K562 (cell line): ENCODE results near the gene BHLHE23. TPM values are rescaled to one million over a fixed set of nuclear protein-coding genes. Genes with fewer than 3 reads are reported as not detected.

ENCODE experiments used
- ATAC-seq: fragments of 200-7000 bp; cut with Tn5 transposase; 3 replicates; pipeline ENCODE4 v1.9.1; 2020; ENCODE audit warnings: moderate library complexity
- BruUV-seq: library from RNA; stranded (reverse); fragments of 400-500 nt; replicated peaks from 2 replicates; lab custom pipeline; 2021; lab: Mats Ljungman, UMichigan
- CTCF ChIA-PET: fragments of 300-600 bp; formaldehyde crosslinking; extraction: SDS; loops from one replicate; lab custom pipeline; 2021; ENCODE audit warnings: low intra/inter-chr PET ratio; lab: Yijun Ruan, JAX
- POLR2A ChIA-PET: fragments of 300-600, 350-650 bp; sonication (Branson Sonifier 250); formaldehyde crosslinking; extraction: SDS; loops from one replicate; lab custom pipeline; 2021; ENCODE audit warnings: antibody characterized with exemption, inconsistent platforms; lab: Yijun Ruan, JAX
- DNase-seq, 4 experiments: peaks; one replicate each; pipeline versions ENCODE4 v3.0.0 to v3.0.0-alpha.2; 2011 to 2018; ENCODE audit warnings: low spot score in 3 of 4, mixed read lengths in 3 of 4; ENCODE audit errors: extremely low read depth in 1 of 4
- FAIRE-seq: peaks from 2 replicates; lab custom pipeline; 2011; peaks lifted over from hg19 to GRCh38; lab: Jason Lieb, UNC
- H2AFZ ChIP-seq: 2 replicates; pipeline ENCODE4 v1.6.0; 2011; ENCODE audit warnings: low read depth, low read length, control low read depth, inconsistent platforms
- H3K27ac ChIP-seq: fragments of 200-600 bp; 3 replicates; pipeline ENCODE4 v1.8.0; 2011; ENCODE audit warnings: low read depth, mild to moderate bottlenecking, control low read depth, inconsistent platforms, low read length, moderate library complexity, mixed read lengths; ENCODE audit errors: extremely low read depth
- H3K27me3 ChIP-seq, 2 experiments: fragments of 300-600 bp in 1 of 2; 2 replicates in 1 of 2; 3 replicates in 1 of 2; pipeline versions ENCODE4 v1.6.0 to v1.8.0; 2011; ENCODE audit warnings: inconsistent platforms in 2 of 2, low read length in 2 of 2, mild to moderate bottlenecking in 1 of 2, mixed read lengths in 1 of 2, moderate library complexity in 1 of 2; ENCODE audit not compliant: control insufficient read depth in 2 of 2, insufficient read depth in 2 of 2
- H3K36me3 ChIP-seq: fragments of 300-600 bp; 3 replicates; pipeline ENCODE4 v1.8.0; 2011; ENCODE audit warnings: mild to moderate bottlenecking, low read length, inconsistent platforms; ENCODE audit not compliant: control insufficient read depth, insufficient read depth
- H3K4me1 ChIP-seq, 2 experiments: fragments of 200-600 bp in 1 of 2; replicated peaks in 1 of 2; 2 replicates in 1 of 2; 3 replicates in 1 of 2; pipeline versions ENCODE4 v1.5.1 to v1.8.0; 2011; ENCODE audit warnings: inconsistent platforms in 2 of 2, low read length in 2 of 2, mild to moderate bottlenecking in 1 of 2, mixed read lengths in 1 of 2, moderate library complexity in 1 of 2; ENCODE audit not compliant: control insufficient read depth in 2 of 2, insufficient read depth in 2 of 2
- H3K4me2 ChIP-seq: 2 replicates; pipeline ENCODE4 v1.6.1; 2011; ENCODE audit warnings: low read length, control low read depth, inconsistent platforms, mixed read lengths; ENCODE audit not compliant: insufficient read depth
- H3K4me3 ChIP-seq: fragments of 200-600 bp; sonication (generic), shearing (Covaris generic); 2 replicates; pipeline ENCODE4 v1.5.1; 2016; ENCODE audit warnings: control low read depth, inconsistent platforms
- H3K79me2 ChIP-seq: fragments of 200-600 bp; 3 replicates; pipeline ENCODE4 v1.8.0; 2011; ENCODE audit warnings: low read length, inconsistent platforms; ENCODE audit not compliant: control insufficient read depth, insufficient read depth
- H3K9ac ChIP-seq, 2 experiments: 2 replicates each; pipeline versions ENCODE4 v1.6.0 to v1.6.1; 2011; ENCODE audit warnings: low read depth in 2 of 2, low read length in 2 of 2, control low read depth in 1 of 2, inconsistent platforms in 1 of 2, mild to moderate bottlenecking in 1 of 2, mixed read lengths in 1 of 2; ENCODE audit not compliant: insufficient read depth in 1 of 2
- H3K9me1 ChIP-seq: one replicate; pipeline ENCODE4 v1.6.0; 2011; ENCODE audit warnings: inconsistent platforms, mild to moderate bottlenecking, low read length, moderate library complexity; ENCODE audit not compliant: control insufficient read depth, insufficient read depth
- H3K9me3 ChIP-seq: replicated peaks from 2 replicates; pipeline ENCODE4 v1.5.1; 2011; ENCODE audit warnings: low read depth, low read length, inconsistent platforms; ENCODE audit not compliant: control insufficient read depth, insufficient read depth
- H4K20me1 ChIP-seq: replicated peaks from 2 replicates; pipeline ENCODE4 v1.6.1; 2011; ENCODE audit warnings: low read length, inconsistent platforms, mixed read lengths; ENCODE audit not compliant: control insufficient read depth, insufficient read depth
- CHD2 ChIP-seq: IDR thresholded peaks from 2 replicates; pipeline ENCODE4 v1.6.1; 2011; ENCODE audit warnings: low read depth, low read length
- GTF2A2 ChIP-seq: IDR thresholded peaks from 2 replicates; pipeline ENCODE4 v1.6.1; 2016; ENCODE audit warnings: mild to moderate bottlenecking, missing genetic modification characterization, missing compliant biosample characterization
- SOX6 ChIP-seq: fragments of 450-650 bp; IDR thresholded peaks from 2 replicates; pipeline ENCODE4 v1.6.1; 2014; ENCODE audit warnings: mild to moderate bottlenecking
- TAF1 ChIP-seq: IDR thresholded peaks from 2 replicates; pipeline ENCODE4 v1.6.1; 2011; ENCODE audit warnings: mild to moderate bottlenecking, low read length, moderate library complexity; ENCODE audit not compliant: insufficient read depth, control insufficient read depth, severe bottlenecking; ENCODE audit errors: extremely low read depth
- XRCC3 ChIP-seq: fragments of 450-650 bp; IDR thresholded peaks from 2 replicates; pipeline ENCODE4 v1.6.1; 2017; ENCODE audit warnings: mild to moderate bottlenecking, moderate library complexity
- ZNF384 ChIP-seq: IDR thresholded peaks from 2 replicates; pipeline ENCODE4 v1.6.1; 2012; ENCODE audit warnings: low read depth, low read length, improper control_type of control experiment
- ZNF77 ChIP-seq: fragments of 250-450 bp; sonication (Bioruptor Pico); IDR thresholded peaks from 2 replicates; pipeline ENCODE4 v1.5.0; 2020
- WGBS: fragments of 100-300 bp; shearing (Covaris generic); methylation state at CpG from one replicate; pipeline ENCODE4 v1.1.6; 2016; ENCODE audit warnings: low coverage, mixed read lengths; ENCODE audit not compliant: insufficient coverage; ENCODE audit errors: missing lambda C conversion rate; 5-methylcytosine and 5-hydroxymethylcytosine counted together
- in situ Hi-C: fragments of 300-500 bp; cut with MboI; formaldehyde crosslinking; loops from 4 replicates; pipeline ENCODE4 v1.15.0; 2018; ENCODE audit warnings: inconsistent platforms, mixed read lengths
- intact Hi-C: fragments of 100-400 bp; cut with micrococcal nuclease; formaldehyde crosslinking; loops from 2 replicates; pipeline ENCODE4 v1.14.2; 2022
- polyA plus RNA-seq, 8 experiments: library from polyadenylated mRNA; depleted of rRNA in 4 of 8; stranded (reverse) in 5 of 8; unstranded in 3 of 8; fragments of >200 nt; fragmentation: Nextera tagmentation in 2 of 8; fragmentation: Illumina TruSeq in 1 of 8; extraction: Ambion mirVana in 2 of 8; extraction: Trizol in 1 of 8; gene quantifications; 2 replicates each; pipeline versions ENCODE4 v1.2.1 to v1.2.3, GENCODE V29; 2011 to 2014; ENCODE audit warnings: inconsistent platforms in 1 of 8, missing spikeins in 1 of 8
- total RNA-seq, 7 experiments: library from RNA; depleted of rRNA in 6 of 7; stranded (reverse); fragments of >200 nt in 6 of 7; fragmentation: Illumina TruSeq in 2 of 7; extraction: Trizol in 2 of 7; gene quantifications; 2 replicates each; pipeline versions ENCODE4 v1.2.1 to v1.2.3, GENCODE V29; 2011 to 2021; ENCODE audit warnings: low replicate concordance in 1 of 7
- TF ChIP-seq, protein P1 (sequence below): fragments of 450-650 bp; formaldehyde crosslinking; IDR thresholded peaks from 2 replicates; pipeline ENCODE4 v1.4.0; 2022; ENCODE audit warnings: missing genetic modification characterization
- TF ChIP-seq, protein P2 (sequence below): fragments of 200-800 bp; sonication (Bioruptor generic); IDR thresholded peaks from 2 replicates; pipeline ENCODE4 v1.6.1; 2016; ENCODE audit warnings: missing genetic modification characterization, missing compliant biosample characterization

BHLHE23 gene
- total and polyA plus RNA-seq, 9 of the 15 experiments (the other 6 are each of a cell fraction or from before 2014, with no cell fraction given) = not detected

DNA sequence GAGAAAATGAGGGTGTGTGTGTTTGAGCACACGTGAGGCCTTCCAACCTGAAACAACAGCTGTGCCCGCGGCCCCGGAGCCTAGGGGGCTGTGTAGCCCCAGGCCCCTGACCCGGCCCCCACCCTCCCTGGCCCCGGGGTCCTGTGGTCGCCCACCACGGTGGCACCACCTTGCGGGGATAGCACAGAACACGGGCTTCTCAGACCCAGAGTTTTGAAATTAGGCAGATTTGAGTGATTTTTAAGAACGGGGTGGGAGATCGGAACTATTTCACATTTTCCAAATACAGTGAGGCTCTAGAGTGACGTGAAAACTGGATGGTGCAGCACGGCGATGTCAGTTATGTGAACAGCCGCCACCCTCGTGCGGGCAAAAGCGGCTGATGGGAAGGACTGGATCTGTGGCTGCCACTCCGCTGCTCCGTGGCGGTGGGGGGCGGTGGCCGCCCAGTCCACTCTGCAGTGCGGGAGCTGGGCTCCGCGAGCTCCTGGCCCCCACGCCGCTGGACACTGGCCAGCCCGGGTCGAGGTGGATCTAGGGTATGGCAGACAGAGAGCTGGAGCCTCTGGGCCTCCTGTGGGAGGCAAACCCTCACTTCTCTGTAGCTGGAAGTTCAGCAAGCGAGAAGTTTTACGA, 17.3 kb upstream of the BHLHE23 start (continued):
- TF ChIP-seq XRCC3 (no peak), CHD2 (no peak), ZNF384 (no peak)
- TF ChIP-seq, protein P1, sequence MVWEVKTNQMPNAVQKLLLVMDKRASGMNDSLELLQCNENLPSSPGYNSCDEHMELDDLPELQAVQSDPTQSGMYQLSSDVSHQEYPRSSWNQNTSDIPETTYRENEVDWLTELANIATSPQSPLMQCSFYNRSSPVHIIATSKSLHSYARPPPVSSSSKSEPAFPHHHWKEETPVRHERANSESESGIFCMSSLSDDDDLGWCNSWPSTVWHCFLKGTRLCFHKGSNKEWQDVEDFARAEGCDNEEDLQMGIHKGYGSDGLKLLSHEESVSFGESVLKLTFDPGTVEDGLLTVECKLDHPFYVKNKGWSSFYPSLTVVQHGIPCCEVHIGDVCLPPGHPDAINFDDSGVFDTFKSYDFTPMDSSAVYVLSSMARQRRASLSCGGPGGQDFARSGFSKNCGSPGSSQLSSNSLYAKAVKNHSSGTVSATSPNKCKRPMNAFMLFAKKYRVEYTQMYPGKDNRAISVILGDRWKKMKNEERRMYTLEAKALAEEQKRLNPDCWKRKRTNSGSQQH (CRISPR knock-in tag) = no peak
- TF ChIP-seq, all 486 proteins: peak for 0

DNA sequence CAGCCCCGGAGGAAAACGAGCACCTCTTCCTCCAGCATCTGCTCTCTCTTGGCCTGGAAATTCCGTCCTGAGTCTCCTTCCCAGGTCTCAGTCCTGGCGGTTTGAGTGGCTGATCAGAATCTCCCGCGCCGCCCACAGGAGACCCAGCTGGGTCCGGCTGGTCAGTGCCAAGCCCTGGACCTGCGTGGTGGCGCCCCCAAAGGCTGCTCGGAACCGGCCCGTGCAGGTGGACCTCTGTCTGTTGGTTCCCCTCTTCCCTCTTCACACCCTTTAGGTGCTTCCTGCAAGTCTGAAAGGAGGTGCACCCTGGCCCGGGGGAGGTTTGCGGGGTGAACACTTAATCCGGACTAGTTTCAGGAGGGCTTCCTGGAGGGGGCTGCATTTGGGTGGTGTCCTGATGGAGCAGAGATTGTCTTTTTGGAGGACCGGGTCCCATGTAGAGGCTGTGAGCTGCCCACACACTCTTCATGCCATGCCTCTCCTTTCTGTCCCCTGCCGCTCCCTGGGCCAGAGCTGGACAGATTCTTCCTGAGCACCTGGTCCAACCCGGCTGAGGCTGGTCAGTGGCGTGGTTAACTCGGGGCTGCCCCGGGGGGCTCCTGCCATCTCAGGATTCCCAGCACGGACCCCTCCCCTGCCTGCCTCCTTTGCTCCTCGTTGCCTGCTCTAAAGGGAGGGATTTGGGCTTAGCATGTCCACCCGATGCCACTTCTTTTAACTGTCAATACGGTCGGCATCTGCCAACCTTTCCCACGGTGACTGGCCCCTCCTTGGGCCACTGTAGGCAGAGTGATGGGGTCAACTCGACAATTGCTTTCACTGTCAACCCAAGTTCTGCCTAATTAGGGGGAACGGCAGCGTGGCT, 16.5 kb upstream of the BHLHE23 start:
- Histone ChIP-seq H4K20me1 (peaks cover 9% of the 10 kb centered on the region; the same call in 1 of the 2 replicates), H3K36me3 (no peaks in the 10 kb centered on the region), H3K9me1 (no peaks in the 10 kb centered on the region), H3K9me3 (no peaks in the 10 kb centered on the region), H3K27ac (no peak overlapping the region), H3K27me3 (peaks cover 81 to 87% of the 10 kb centered on the region in 2 experiments), H3K4me2 (no peak overlapping the region), H3K4me1 (peaks cover 0 to 14% of the 10 kb centered on the region in 2 experiments; a peak in 2 of 5 replicates), H3K79me2 (no peaks in the 10 kb centered on the region), H3K4me3 (no peak overlapping the region), H2AFZ (no peak overlapping the region), H3K9ac (no peak overlapping the region)
- in situ Hi-C loops (no loop called here), intact Hi-C loops (no loop called here)
- CTCF ChIA-PET = no interaction called here
- FAIRE-seq = no peak
- POLR2A ChIA-PET = interaction anchor here (0.6 to 0.9 kb wide), 2 partner anchors 46 to 67 kb away, joined by 3 read pairs; no protein-coding TSS in a partner anchor
- no peak for ATAC-seq
- WGBS = 10% methylated on average over 30 of the region's 31 CpGs
- TF ChIP-seq, protein P2, sequence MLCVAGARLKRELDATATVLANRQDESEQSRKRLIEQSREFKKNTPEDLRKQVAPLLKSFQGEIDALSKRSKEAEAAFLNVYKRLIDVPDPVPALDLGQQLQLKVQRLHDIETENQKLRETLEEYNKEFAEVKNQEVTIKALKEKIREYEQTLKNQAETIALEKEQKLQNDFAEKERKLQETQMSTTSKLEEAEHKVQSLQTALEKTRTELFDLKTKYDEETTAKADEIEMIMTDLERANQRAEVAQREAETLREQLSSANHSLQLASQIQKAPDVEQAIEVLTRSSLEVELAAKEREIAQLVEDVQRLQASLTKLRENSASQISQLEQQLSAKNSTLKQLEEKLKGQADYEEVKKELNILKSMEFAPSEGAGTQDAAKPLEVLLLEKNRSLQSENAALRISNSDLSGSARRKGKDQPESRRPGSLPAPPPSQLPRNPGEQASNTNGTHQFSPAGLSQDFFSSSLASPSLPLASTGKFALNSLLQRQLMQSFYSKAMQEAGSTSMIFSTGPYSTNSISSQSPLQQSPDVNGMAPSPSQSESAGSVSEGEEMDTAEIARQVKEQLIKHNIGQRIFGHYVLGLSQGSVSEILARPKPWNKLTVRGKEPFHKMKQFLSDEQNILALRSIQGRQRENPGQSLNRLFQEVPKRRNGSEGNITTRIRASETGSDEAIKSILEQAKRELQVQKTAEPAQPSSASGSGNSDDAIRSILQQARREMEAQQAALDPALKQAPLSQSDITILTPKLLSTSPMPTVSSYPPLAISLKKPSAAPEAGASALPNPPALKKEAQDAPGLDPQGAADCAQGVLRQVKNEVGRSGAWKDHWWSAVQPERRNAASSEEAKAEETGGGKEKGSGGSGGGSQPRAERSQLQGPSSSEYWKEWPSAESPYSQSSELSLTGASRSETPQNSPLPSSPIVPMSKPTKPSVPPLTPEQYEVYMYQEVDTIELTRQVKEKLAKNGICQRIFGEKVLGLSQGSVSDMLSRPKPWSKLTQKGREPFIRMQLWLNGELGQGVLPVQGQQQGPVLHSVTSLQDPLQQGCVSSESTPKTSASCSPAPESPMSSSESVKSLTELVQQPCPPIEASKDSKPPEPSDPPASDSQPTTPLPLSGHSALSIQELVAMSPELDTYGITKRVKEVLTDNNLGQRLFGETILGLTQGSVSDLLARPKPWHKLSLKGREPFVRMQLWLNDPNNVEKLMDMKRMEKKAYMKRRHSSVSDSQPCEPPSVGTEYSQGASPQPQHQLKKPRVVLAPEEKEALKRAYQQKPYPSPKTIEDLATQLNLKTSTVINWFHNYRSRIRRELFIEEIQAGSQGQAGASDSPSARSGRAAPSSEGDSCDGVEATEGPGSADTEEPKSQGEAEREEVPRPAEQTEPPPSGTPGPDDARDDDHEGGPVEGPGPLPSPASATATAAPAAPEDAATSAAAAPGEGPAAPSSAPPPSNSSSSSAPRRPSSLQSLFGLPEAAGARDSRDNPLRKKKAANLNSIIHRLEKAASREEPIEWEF (CRISPR knock-in tag) = no peak
- TF ChIP-seq GTF2A2 (no peak), ZNF77 (CRISPR knock-in tag) (no peak), TAF1 (no peak), SOX6 (no peak)
- DNase-seq = no peak
- BruUV-seq = no TSS peak
